Liver (tissue), 3 donors: ENCODE data around the gene PLK4.

Source experiments
- CTCF ChIP-seq: fragments of 150-350 bp; IDR thresholded peaks from 2 replicates; pipeline ENCODE4 v1.5.1; 2017; ENCODE audit warnings: improper control_type of control experiment, low read depth, low read length; ENCODE audit not compliant: missing input control
- EGR1 ChIP-seq, 2 donors: IDR thresholded peaks; 2 replicates each; pipeline ENCODE4 v1.6.1; 2016 to 2018; ENCODE audit warnings: antibody characterized with exemption in 2 of 2, low read depth in 2 of 2
- GABPA ChIP-seq, 2 donors: IDR thresholded peaks in 1 of 2; conservative IDR thresholded peaks in 1 of 2; 2 replicates each; pipeline ENCODE4 v1.6.1; 2016; ENCODE audit warnings: antibody characterized with exemption in 2 of 2, mild to moderate bottlenecking in 1 of 2, moderate library complexity in 1 of 2
- HNF4A ChIP-seq, 2 donors: conservative IDR thresholded peaks; 2 replicates each; pipeline ENCODE4 v1.6.1; 2016; ENCODE audit warnings: antibody characterized with exemption in 2 of 2, mild to moderate bottlenecking in 2 of 2
- JUND ChIP-seq, 2 donors: IDR thresholded peaks; 2 replicates each; pipeline ENCODE4 v1.6.1; 2016; ENCODE audit warnings: antibody characterized with exemption in 2 of 2
- MAX ChIP-seq: IDR thresholded peaks from 2 replicates; pipeline ENCODE4 v1.6.1; 2016; ENCODE audit warnings: antibody characterized with exemption
- NR2F2 ChIP-seq: IDR thresholded peaks from 2 replicates; pipeline ENCODE4 v1.6.1; 2016; ENCODE audit warnings: antibody characterized with exemption
- REST ChIP-seq: IDR thresholded peaks from 2 replicates; pipeline ENCODE4 v1.6.1; 2016; ENCODE audit warnings: antibody characterized with exemption, mild to moderate bottlenecking
- RXRA ChIP-seq, 2 donors: IDR thresholded peaks; 2 replicates each; pipeline ENCODE4 v1.6.1; 2017 to 2018; ENCODE audit warnings: antibody characterized with exemption in 2 of 2, mild to moderate bottlenecking in 1 of 2
- TAF1 ChIP-seq: conservative IDR thresholded peaks from 2 replicates; pipeline ENCODE4 v1.6.1; 2016; ENCODE audit warnings: antibody characterized with exemption, mild to moderate bottlenecking
- YY1 ChIP-seq: IDR thresholded peaks from 2 replicates; pipeline ENCODE4 v1.6.1; 2016; ENCODE audit warnings: antibody characterized with exemption, mild to moderate bottlenecking
- ZBTB33 ChIP-seq: IDR thresholded peaks from 2 replicates; pipeline ENCODE4 v1.6.1; 2016; ENCODE audit warnings: antibody characterized with exemption
- donor health status: healthy.
- donor health status: healthy.

- no peak for TF ChIP-seq RXRA (IDR thresholded peaks at IDR 0.05)
- TF ChIP-seq REST, result no peak
- TF ChIP-seq MAX, result no peak
- no peak for TF ChIP-seq JUND (IDR thresholded peaks at IDR 0.05)
- no peak for TF ChIP-seq CTCF
- TF ChIP-seq EGR1 (IDR thresholded peaks at IDR 0.05; ENCODE audit: low read depth in 2 of 2), result no peak
- TF ChIP-seq YY1, result no peak
- TF ChIP-seq NR2F2, result no peak
- TF ChIP-seq TAF1, result no peak
- TF ChIP-seq HNF4A (conservative IDR thresholded peaks at IDR 0.05), result no peak
- TF ChIP-seq GABPA (IDR thresholded peaks at IDR 0.05 in 1 of 2, conservative IDR thresholded peaks at IDR 0.05 in 1 of 2), result no peak
- TF ChIP-seq ZBTB33, result no peak
These were observed 15.8 kb downstream of the PLK4 start for GRCh38 chr4:127896528-127896927.
